Measurements from ENCODE around the gene TIMMDC1. TPM values are rescaled to one million over a fixed set of nuclear protein-coding genes. Genes with fewer than 3 reads are reported as not detected.

The TIMMDC1 gene
- total RNA-seq, 4 donors from 2014 or later, result 43.9 to 76.1 (median 47.0) TPM

- TF ChIP-seq, protein P1, sequence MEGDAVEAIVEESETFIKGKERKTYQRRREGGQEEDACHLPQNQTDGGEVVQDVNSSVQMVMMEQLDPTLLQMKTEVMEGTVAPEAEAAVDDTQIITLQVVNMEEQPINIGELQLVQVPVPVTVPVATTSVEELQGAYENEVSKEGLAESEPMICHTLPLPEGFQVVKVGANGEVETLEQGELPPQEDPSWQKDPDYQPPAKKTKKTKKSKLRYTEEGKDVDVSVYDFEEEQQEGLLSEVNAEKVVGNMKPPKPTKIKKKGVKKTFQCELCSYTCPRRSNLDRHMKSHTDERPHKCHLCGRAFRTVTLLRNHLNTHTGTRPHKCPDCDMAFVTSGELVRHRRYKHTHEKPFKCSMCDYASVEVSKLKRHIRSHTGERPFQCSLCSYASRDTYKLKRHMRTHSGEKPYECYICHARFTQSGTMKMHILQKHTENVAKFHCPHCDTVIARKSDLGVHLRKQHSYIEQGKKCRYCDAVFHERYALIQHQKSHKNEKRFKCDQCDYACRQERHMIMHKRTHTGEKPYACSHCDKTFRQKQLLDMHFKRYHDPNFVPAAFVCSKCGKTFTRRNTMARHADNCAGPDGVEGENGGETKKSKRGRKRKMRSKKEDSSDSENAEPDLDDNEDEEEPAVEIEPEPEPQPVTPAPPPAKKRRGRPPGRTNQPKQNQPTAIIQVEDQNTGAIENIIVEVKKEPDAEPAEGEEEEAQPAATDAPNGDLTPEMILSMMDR (IDR thresholded peaks at IDR 0.05; ENCODE audit: low read depth), result no peak
These were observed 64.1 kb downstream of the TIMMDC1 start for GRCh38 chr3:119562307-119562961.

DNA sequence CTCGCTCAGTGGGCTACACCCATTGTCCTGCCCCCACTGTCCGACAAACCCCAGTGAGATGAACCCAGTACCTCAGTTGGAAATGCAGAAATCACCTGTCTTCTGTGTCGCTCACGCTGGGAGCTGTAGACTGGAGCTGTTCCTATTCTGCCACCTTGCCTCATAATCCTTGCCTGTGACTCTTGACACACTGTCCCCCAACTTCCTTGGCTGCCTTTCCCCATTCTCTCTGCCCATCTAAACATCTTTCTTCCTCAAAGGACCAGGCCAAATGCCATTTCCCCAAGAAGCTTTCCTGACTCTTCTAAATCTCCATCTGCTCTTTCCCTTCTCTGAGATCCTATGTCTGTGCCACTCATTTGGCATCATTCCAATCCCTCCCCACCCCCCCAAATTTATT, 70.8 kb downstream of the TIMMDC1 start:
- TF ChIP-seq, protein P1 (IDR thresholded peaks at IDR 0.05; ENCODE audit: low read depth), result no peak

- TF ChIP-seq, protein P1 (IDR thresholded peaks at IDR 0.05; ENCODE audit: low read depth), result no peak
These were observed 71.9 kb downstream of the TIMMDC1 start for GRCh38 chr3:119570229-119570628.

GRCh38 chr3:119571230-119571629, 72.9 kb downstream of the TIMMDC1 start:
- TF ChIP-seq, protein P1 (IDR thresholded peaks at IDR 0.05; ENCODE audit: low read depth), result no peak

DNA sequence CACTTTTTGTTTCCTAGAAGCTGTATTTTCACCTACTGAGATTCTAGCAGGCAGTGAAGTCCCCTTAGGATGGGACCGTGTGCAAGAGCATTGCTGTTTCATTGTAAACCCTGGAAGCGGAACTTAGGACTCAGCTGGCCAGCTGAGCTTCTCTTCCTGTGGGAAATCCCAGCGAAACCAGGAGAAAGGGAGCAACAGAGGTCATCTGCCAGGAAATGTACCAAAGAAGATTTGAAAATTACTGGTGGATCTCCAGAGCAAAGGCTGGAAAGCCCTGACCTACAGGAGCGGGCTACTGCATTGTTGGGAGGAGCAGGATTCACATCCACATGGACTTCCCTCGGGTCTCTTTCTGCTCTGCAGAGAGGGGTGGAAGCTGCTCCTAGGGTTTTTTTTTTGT, 73.3 kb downstream of the TIMMDC1 start:
- TF ChIP-seq, protein P1 (IDR thresholded peaks at IDR 0.05; ENCODE audit: low read depth), result no peak

Other genes with a start within 250 kb of the TIMMDC1 start
- gene ARHGAP31, start 204.2 kb upstream of the TIMMDC1 start, total RNA-seq, result 10 to 100 TPM; 20.3 to 38.8 (median 28.8) TPM
- 10 to 100 TPM; 19.6 to 33.3 (median 30.0) TPM for gene TMEM39A, start 34.9 kb upstream of the TIMMDC1 start, total RNA-seq
- gene POGLUT1, start 29.6 kb upstream of the TIMMDC1 start, total RNA-seq, result 10 to 100 TPM; 10.6 to 18.9 (median 17.9) TPM
- gene CD80, start 61.1 kb downstream of the TIMMDC1 start, total RNA-seq, result 1 to 10 TPM in 3 of 4 donors, under 1 TPM in 1; 0.65 to 4.4 (median 2.0) TPM
- 10 to 100 TPM in 3 of 4 donors, 1 to 10 TPM in 1; 9.5 to 17.7 (median 13.0) TPM for gene ADPRH, start 80.9 kb downstream of the TIMMDC1 start, total RNA-seq
- 1 to 10 TPM; 1.4 to 8.9 (median 2.4) TPM for gene PLA1A, start 99.3 kb downstream of the TIMMDC1 start, total RNA-seq
- gene POPDC2, start 162.0 kb downstream of the TIMMDC1 start, total RNA-seq, result 1 to 10 TPM; 1.3 to 2.9 (median 1.8) TPM
- 10 to 100 TPM; 17.9 to 86.4 (median 23.0) TPM for gene COX17, start 178.9 kb downstream of the TIMMDC1 start, total RNA-seq
- gene CFAP91, start 204.5 kb downstream of the TIMMDC1 start, total RNA-seq, result 1 to 10 TPM in 3 of 4 donors, under 1 TPM in 1; 0.57 to 3.1 (median 2.9) TPM